IPS-NIHi7 (cell line): ENCODE data around the gene ATP13A4.
A peak's percentile ranks its signal among the peaks of the same experiment; 100 is the strongest.

Experiments used
- DNase-seq: peaks from one replicate; pipeline ENCODE4 v3.0.0; 2012; ENCODE audit warnings: mixed read lengths; ENCODE audit errors: extremely low spot score

Gene ATP13A4

GRCh38 chr3:193498215-193498614 lies 56.5 kb downstream of the ATP13A4 start:
- DNase-seq, result no peak

- DNase-seq, result no peak
Measured at GRCh38 chr3:193496658-193497057, 58.0 kb downstream of the ATP13A4 start.

- DNase-seq, result no peak
Measured at GRCh38 chr3:193491026-193491425, 63.7 kb downstream of the ATP13A4 start.

GRCh38 chr3:193490580-193490979 lies 64.1 kb downstream of the ATP13A4 start:
- DNase-seq, result no peak

- DNase-seq, result no peak
Measured at GRCh38 chr3:193489949-193490348, 64.7 kb downstream of the ATP13A4 start.

GRCh38 chr3:193488741-193489140 lies 66.0 kb downstream of the ATP13A4 start:
- DNase-seq, result no peak

GRCh38 chr3:193483988-193484539 lies 70.6 kb downstream of the ATP13A4 start:
- DNase-seq, result no peak

- DNase-seq, result no peak
Measured at GRCh38 chr3:193481436-193481835, 73.3 kb downstream of the ATP13A4 start.

GRCh38 chr3:193474446-193474845 lies 80.2 kb downstream of the ATP13A4 start:
- no peak for DNase-seq

GRCh38 chr3:193470710-193471109 lies 84.0 kb downstream of the ATP13A4 start:
- DNase-seq, result no peak

GRCh38 chr3:193465992-193466608 lies 88.6 kb downstream of the ATP13A4 start:
- no peak for DNase-seq

GRCh38 chr3:193464889-193465288 lies 89.8 kb downstream of the ATP13A4 start:
- no peak for DNase-seq

- DNase-seq, result no peak
Measured at GRCh38 chr3:193457526-193457925, 97.2 kb downstream of the ATP13A4 start.

GRCh38 chr3:193452338-193452737 lies 102.4 kb downstream of the ATP13A4 start:
- peak; percentile 34 for DNase-seq

- DNase-seq, result no peak
Measured at GRCh38 chr3:193451902-193452301, 102.8 kb downstream of the ATP13A4 start.

- no peak for DNase-seq
Measured at GRCh38 chr3:193446965-193447602, 107.6 kb downstream of the ATP13A4 start.

- no peak for DNase-seq
Measured at GRCh38 chr3:193439423-193439822, 115.3 kb downstream of the ATP13A4 start.

GRCh38 chr3:193418576-193419373 lies 135.9 kb downstream of the ATP13A4 start:
- no peak for DNase-seq

GRCh38 chr3:193416629-193417028 lies 138.1 kb downstream of the ATP13A4 start:
- DNase-seq, result no peak

- no peak for DNase-seq
Measured at GRCh38 chr3:193407688-193408087, 147.0 kb downstream of the ATP13A4 start.

- DNase-seq, result no peak
Measured at GRCh38 chr3:193407112-193407511, 147.6 kb downstream of the ATP13A4 start.

- no peak for DNase-seq
Measured at GRCh38 chr3:193403307-193403706, 151.4 kb downstream of the ATP13A4 start.

- no peak for DNase-seq
Measured at GRCh38 chr3:193400304-193400703, 154.4 kb downstream of the ATP13A4 start.
